ENCODE measurements around the gene FGF8. TPM values are rescaled to one million over a fixed set of nuclear protein-coding genes. Genes with fewer than 3 reads are reported as not detected.

FGF8 gene
- total and polyA plus RNA-seq, 9 of the 15 experiments (the other 6 are each of a cell fraction or from before 2014, with no cell fraction given), result 0.13 to 0.82 (median 0.37) TPM; not detected in 5

GRCh38 chr10:101824736-101825135 lies 48.8 kb upstream of the FGF8 start (continued):
- TF ChIP-seq PCBP1 (IDR thresholded peaks at IDR 0.05; ENCODE audit: low read depth, low read length, poor library complexity, severe bottlenecking) (no peak), POU5F1 (IDR thresholded peaks at IDR 0.05; ENCODE audit: borderline replicate concordance, low read depth, low read length, partially characterized antibody) (no peak), ID3 (CRISPR knock-in tag; IDR thresholded peaks at IDR 0.05) (no peak), ID3 (tag; IDR thresholded peaks at IDR 0.05) (no peak), ZNF140 (CRISPR knock-in tag; IDR thresholded peaks at IDR 0.05) (no peak), TCF3 (CRISPR knock-in tag; IDR thresholded peaks at IDR 0.05) (peak; percentile 91), TFAP4 (CRISPR knock-in tag; IDR thresholded peaks at IDR 0.05; ENCODE audit: borderline replicate concordance) (no peak), DMBX1 (CRISPR knock-in tag; IDR thresholded peaks at IDR 0.05; ENCODE audit: borderline replicate concordance) (no peak), POLR2AphosphoS2 (IDR thresholded peaks at IDR 0.05; ENCODE audit: low read length) (no peak), MYBL2 (IDR thresholded peaks at IDR 0.05; ENCODE audit: low read depth) (no peak), MYBL2 (CRISPR knock-in tag; IDR thresholded peaks at IDR 0.05; ENCODE audit: borderline replicate concordance) (no peak), SETDB1 (IDR thresholded peaks at IDR 0.05; ENCODE audit: low read length) (no peak), C11orf30 (IDR thresholded peaks at IDR 0.05; ENCODE audit: low read depth) (peak; percentile 52), FUS (optimal IDR thresholded peaks at IDR 0.05; ENCODE audit: low read depth, low read length) (no peak), ATF7 (IDR thresholded peaks at IDR 0.05) (peak; percentile 59), NEUROD1 (IDR thresholded peaks at IDR 0.05; ENCODE audit: borderline replicate concordance, low read depth, low read length, partially characterized antibody) (peak; percentile 45), PHB (CRISPR knock-in tag; IDR thresholded peaks at IDR 0.05) (no peak), RERE (CRISPR knock-in tag; IDR thresholded peaks at IDR 0.05; ENCODE audit: borderline replicate concordance) (no peak), ATF6 (CRISPR knock-in tag; IDR thresholded peaks at IDR 0.05) (no peak), ZNF778 (CRISPR knock-in tag; IDR thresholded peaks at IDR 0.05) (no peak), MTA2 (IDR thresholded peaks at IDR 0.05; ENCODE audit: low read depth) (peak; percentile 78), PPARD (CRISPR knock-in tag; IDR thresholded peaks at IDR 0.05) (no peak)

All from K562 (cell line).